Measurements from ENCODE around the gene BICDL1.

The BICDL1 gene

DNA sequence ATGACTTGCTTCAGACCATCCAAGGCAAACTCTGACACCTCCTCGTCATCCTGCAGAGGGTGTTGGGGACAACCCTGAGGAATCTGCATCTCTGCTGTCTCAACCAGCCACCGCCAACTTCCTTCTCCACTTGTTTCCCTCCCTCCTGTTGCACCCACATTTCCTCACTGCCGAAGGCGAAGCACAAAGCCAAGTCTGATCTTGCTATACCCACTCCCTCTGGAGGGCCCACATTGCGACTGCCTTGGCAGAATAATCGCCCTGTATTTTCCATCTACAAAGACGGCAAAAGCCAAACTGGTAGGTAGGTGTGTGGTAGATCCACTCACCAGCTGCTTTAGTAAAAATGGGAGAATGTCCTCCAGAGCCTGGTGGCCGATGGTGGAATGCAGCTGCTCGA, 149.3 kb downstream of the BICDL1 start:
- Histone ChIP-seq H3K9me2 (replicated peaks; ENCODE audit: insufficient read depth, low read length) (no peaks in the 10 kb centered on the region), H2AFZ (ENCODE audit: low read depth, low read length, severe bottlenecking) (no peak overlapping the region), H3K9me3 (ENCODE audit: insufficient read depth, low read length) (no peaks in the 10 kb centered on the region), H3K4me2 (ENCODE audit: low read depth, low read length, poor library complexity, severe bottlenecking) (no peak overlapping the region), H3K9ac (ENCODE audit: low read length) (no peak overlapping the region), H3K79me2 (ENCODE audit: insufficient read depth, low read length) (no peaks in the 10 kb centered on the region), H3K27ac (ENCODE audit: low read depth, low read length) (no peak overlapping the region), H3K27me3 (ENCODE audit: low read length) (no peaks in the 10 kb centered on the region), H3K36me3 (ENCODE audit: low read length) (peaks cover 7% of the 10 kb centered on the region; the same call in 1 of the 2 replicates), H3K4me3 (ENCODE audit: insufficient read depth, low read length, poor library complexity, severe bottlenecking) (no peak overlapping the region), H4K20me1 (ENCODE audit: low read depth, low read length) (no peaks in the 10 kb centered on the region), H3F3A (ENCODE audit: insufficient read depth) (peaks cover 7% of the 10 kb centered on the region)
- TF ChIP-seq EZH2phosphoT487 (conservative IDR thresholded peaks at IDR 0.05; ENCODE audit: low read length): no peak
- TF ChIP-seq, protein P1, sequence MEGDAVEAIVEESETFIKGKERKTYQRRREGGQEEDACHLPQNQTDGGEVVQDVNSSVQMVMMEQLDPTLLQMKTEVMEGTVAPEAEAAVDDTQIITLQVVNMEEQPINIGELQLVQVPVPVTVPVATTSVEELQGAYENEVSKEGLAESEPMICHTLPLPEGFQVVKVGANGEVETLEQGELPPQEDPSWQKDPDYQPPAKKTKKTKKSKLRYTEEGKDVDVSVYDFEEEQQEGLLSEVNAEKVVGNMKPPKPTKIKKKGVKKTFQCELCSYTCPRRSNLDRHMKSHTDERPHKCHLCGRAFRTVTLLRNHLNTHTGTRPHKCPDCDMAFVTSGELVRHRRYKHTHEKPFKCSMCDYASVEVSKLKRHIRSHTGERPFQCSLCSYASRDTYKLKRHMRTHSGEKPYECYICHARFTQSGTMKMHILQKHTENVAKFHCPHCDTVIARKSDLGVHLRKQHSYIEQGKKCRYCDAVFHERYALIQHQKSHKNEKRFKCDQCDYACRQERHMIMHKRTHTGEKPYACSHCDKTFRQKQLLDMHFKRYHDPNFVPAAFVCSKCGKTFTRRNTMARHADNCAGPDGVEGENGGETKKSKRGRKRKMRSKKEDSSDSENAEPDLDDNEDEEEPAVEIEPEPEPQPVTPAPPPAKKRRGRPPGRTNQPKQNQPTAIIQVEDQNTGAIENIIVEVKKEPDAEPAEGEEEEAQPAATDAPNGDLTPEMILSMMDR (IDR thresholded peaks at IDR 0.05; ENCODE audit: insufficient read depth, low read length, poor library complexity, severe bottlenecking): no peak

DNA sequence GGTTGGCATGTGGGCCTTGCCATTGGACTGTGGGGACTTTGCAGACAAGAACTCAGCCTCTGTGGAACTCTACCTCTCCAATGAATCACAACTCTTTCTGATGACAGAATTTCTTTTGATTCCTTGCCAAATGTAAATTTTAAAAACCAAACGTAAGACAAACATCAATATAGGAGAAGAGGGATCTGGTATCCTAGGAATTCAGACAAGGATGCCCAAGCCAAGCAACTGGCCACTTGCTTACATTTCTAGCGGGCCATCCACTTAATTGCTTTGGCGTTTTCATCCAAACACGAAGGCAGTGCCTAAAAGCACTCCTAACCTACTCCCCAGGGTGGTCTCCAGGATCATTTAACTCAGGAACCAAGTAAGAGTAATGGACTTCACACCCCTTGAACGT, 150.9 kb downstream of the BICDL1 start:
- no peak overlapping the region for H3K4me3 ChIP-seq (ENCODE audit: insufficient read depth, low read length, poor library complexity, severe bottlenecking)
- H3K79me2 ChIP-seq (ENCODE audit: insufficient read depth, low read length): no peaks in the 10 kb centered on the region
- H3K27me3 ChIP-seq (ENCODE audit: low read length): no peaks in the 10 kb centered on the region
- peaks cover 7% of the 10 kb centered on the region; the same call in 1 of the 2 replicates for H3K36me3 ChIP-seq (ENCODE audit: low read length)
- H3K4me2 ChIP-seq (ENCODE audit: low read depth, low read length, poor library complexity, severe bottlenecking): no peak overlapping the region
- no peaks in the 10 kb centered on the region for H3K9me3 ChIP-seq (ENCODE audit: insufficient read depth, low read length)
- H3F3A ChIP-seq (ENCODE audit: insufficient read depth): no peaks in the 10 kb centered on the region
- H2AFZ ChIP-seq (ENCODE audit: low read depth, low read length, severe bottlenecking): no peak overlapping the region
- H4K20me1 ChIP-seq (ENCODE audit: low read depth, low read length): no peaks in the 10 kb centered on the region
- TF ChIP-seq, protein P1 (IDR thresholded peaks at IDR 0.05; ENCODE audit: insufficient read depth, low read length, poor library complexity, severe bottlenecking): no peak
- TF ChIP-seq EZH2phosphoT487 (conservative IDR thresholded peaks at IDR 0.05; ENCODE audit: low read length): no peak
- H3K9ac ChIP-seq (ENCODE audit: low read length): no peak overlapping the region
- no peak overlapping the region for H3K27ac ChIP-seq (ENCODE audit: low read depth, low read length)
- no peaks in the 10 kb centered on the region for H3K9me2 ChIP-seq (replicated peaks; ENCODE audit: insufficient read depth, low read length)

DNA sequence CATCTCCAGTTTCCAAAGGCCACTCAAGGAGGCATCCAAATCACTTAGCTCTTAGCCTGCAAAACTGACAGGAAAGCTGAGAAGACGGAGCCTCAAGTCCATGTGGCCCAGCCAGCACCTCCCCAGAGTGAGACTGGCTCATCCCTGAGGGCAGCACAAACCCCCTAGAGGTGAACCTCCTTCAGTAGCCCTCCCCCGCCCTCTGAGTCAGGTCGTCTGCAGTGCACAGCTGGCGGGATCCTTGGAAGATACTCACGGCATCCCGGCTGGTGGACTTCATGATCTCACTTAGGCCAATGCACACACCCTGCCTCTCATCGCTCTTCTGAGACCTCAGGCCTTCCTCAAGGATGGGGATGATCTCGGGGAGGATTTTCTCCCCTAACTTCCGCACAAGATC, 151.6 kb downstream of the BICDL1 start:
- Histone ChIP-seq H3K4me3 (ENCODE audit: insufficient read depth, low read length, poor library complexity, severe bottlenecking) (no peak overlapping the region), H3K79me2 (ENCODE audit: insufficient read depth, low read length) (no peaks in the 10 kb centered on the region), H2AFZ (ENCODE audit: low read depth, low read length, severe bottlenecking) (no peak overlapping the region), H3K36me3 (ENCODE audit: low read length) (peaks cover 12% of the 10 kb centered on the region), H3F3A (ENCODE audit: insufficient read depth) (no peaks in the 10 kb centered on the region), H3K4me2 (ENCODE audit: low read depth, low read length, poor library complexity, severe bottlenecking) (no peak overlapping the region), H3K9ac (ENCODE audit: low read length) (no peak overlapping the region), H3K27me3 (ENCODE audit: low read length) (no peaks in the 10 kb centered on the region), H3K27ac (ENCODE audit: low read depth, low read length) (no peak overlapping the region), H4K20me1 (ENCODE audit: low read depth, low read length) (no peaks in the 10 kb centered on the region), H3K9me3 (ENCODE audit: insufficient read depth, low read length) (no peaks in the 10 kb centered on the region), H3K9me2 (replicated peaks; ENCODE audit: insufficient read depth, low read length) (no peaks in the 10 kb centered on the region)
- TF ChIP-seq, protein P1 (IDR thresholded peaks at IDR 0.05; ENCODE audit: insufficient read depth, low read length, poor library complexity, severe bottlenecking): no peak
- no peak for TF ChIP-seq EZH2phosphoT487 (conservative IDR thresholded peaks at IDR 0.05; ENCODE audit: low read length)
